Liver (tissue), 9 donors: ENCODE results near the gene TSPAN15. TPM values are rescaled to one million over a fixed set of nuclear protein-coding genes. Genes with fewer than 3 reads are reported as not detected.

Experiments used
- DNase-seq: peaks from one replicate; pipeline ENCODE4 v3.0.0-alpha.2; 2017; ENCODE audit warnings: low spot score
- H3K27ac ChIP-seq, 2 donors: one replicate each; pipeline ENCODE4 v1.7.0; 2013; ENCODE audit warnings: inconsistent platforms in 2 of 2, low read length in 2 of 2, control low read depth in 1 of 2, low read depth in 1 of 2, mild to moderate bottlenecking in 1 of 2
- H3K27me3 ChIP-seq, 4 donors: one replicate each; pipeline versions ENCODE4 v1.6.1 to v1.7.0; 2013; ENCODE audit warnings: low read length in 3 of 4, inconsistent platforms in 1 of 4, mild to moderate bottlenecking in 1 of 4, moderate library complexity in 1 of 4; ENCODE audit not compliant: control insufficient read depth in 4 of 4, insufficient read depth in 4 of 4
- H3K36me3 ChIP-seq, 4 donors: one replicate each; pipeline versions ENCODE4 v1.6.1 to v1.7.0; 2013; ENCODE audit warnings: low read length in 3 of 4, mild to moderate bottlenecking in 3 of 4, low read depth in 1 of 4, moderate library complexity in 1 of 4; ENCODE audit not compliant: control insufficient read depth in 4 of 4, insufficient read depth in 3 of 4
- H3K4me1 ChIP-seq, 4 donors: one replicate each; pipeline versions ENCODE4 v1.6.1 to v1.7.0; 2013; ENCODE audit warnings: low read length in 3 of 4, mild to moderate bottlenecking in 3 of 4, moderate library complexity in 1 of 4; ENCODE audit not compliant: control insufficient read depth in 4 of 4, insufficient read depth in 4 of 4
- H3K4me3 ChIP-seq, 3 donors: one replicate each; pipeline versions ENCODE4 v1.6.1 to v1.7.0; 2013; ENCODE audit warnings: low read length in 3 of 3, control low read depth in 1 of 3, low read depth in 1 of 3, mild to moderate bottlenecking in 1 of 3
- H3K9ac ChIP-seq, 2 donors: one replicate each; pipeline ENCODE4 v1.7.0; 2013; ENCODE audit warnings: low read length in 2 of 2, mild to moderate bottlenecking in 2 of 2, moderate library complexity in 2 of 2, control low read depth in 1 of 2, low read depth in 1 of 2
- H3K9me3 ChIP-seq, 4 donors: one replicate each; pipeline versions ENCODE4 v1.6.1 to v1.7.0; 2013; ENCODE audit warnings: low read length in 3 of 4; ENCODE audit not compliant: control insufficient read depth in 4 of 4
- ATF3 ChIP-seq: IDR thresholded peaks from 2 replicates; pipeline ENCODE4 v1.6.1; 2016; ENCODE audit warnings: antibody characterized with exemption
- CTCF ChIP-seq: fragments of 150-350 bp; IDR thresholded peaks from 2 replicates; pipeline ENCODE4 v1.5.1; 2017; ENCODE audit warnings: improper control_type of control experiment, low read depth, low read length; ENCODE audit not compliant: missing input control
- FOXA2 ChIP-seq: IDR thresholded peaks from 2 replicates; pipeline ENCODE4 v1.6.1; 2016; ENCODE audit warnings: antibody characterized with exemption
- GABPA ChIP-seq, 2 donors: IDR thresholded peaks in 1 of 2; conservative IDR thresholded peaks in 1 of 2; 2 replicates each; pipeline ENCODE4 v1.6.1; 2016; ENCODE audit warnings: antibody characterized with exemption in 2 of 2, mild to moderate bottlenecking in 1 of 2, moderate library complexity in 1 of 2
- JUND ChIP-seq, 2 donors: IDR thresholded peaks; 2 replicates each; pipeline ENCODE4 v1.6.1; 2016; ENCODE audit warnings: antibody characterized with exemption in 2 of 2
- MAX ChIP-seq: IDR thresholded peaks from 2 replicates; pipeline ENCODE4 v1.6.1; 2016; ENCODE audit warnings: antibody characterized with exemption
- NR2F2 ChIP-seq: IDR thresholded peaks from 2 replicates; pipeline ENCODE4 v1.6.1; 2016; ENCODE audit warnings: antibody characterized with exemption
- RAD21 ChIP-seq, 2 donors: IDR thresholded peaks; 2 replicates each; pipeline ENCODE4 v1.6.1; 2016; ENCODE audit warnings: antibody characterized with exemption in 2 of 2, mild to moderate bottlenecking in 2 of 2
- REST ChIP-seq: IDR thresholded peaks from 2 replicates; pipeline ENCODE4 v1.6.1; 2016; ENCODE audit warnings: antibody characterized with exemption, mild to moderate bottlenecking
- RXRA ChIP-seq, 2 donors: IDR thresholded peaks; 2 replicates each; pipeline ENCODE4 v1.6.1; 2017 to 2018; ENCODE audit warnings: antibody characterized with exemption in 2 of 2, mild to moderate bottlenecking in 1 of 2
- SP1 ChIP-seq: IDR thresholded peaks from 2 replicates; pipeline ENCODE4 v1.6.1; 2018; ENCODE audit warnings: antibody characterized with exemption, mild to moderate bottlenecking
- TAF1 ChIP-seq: conservative IDR thresholded peaks from 2 replicates; pipeline ENCODE4 v1.6.1; 2016; ENCODE audit warnings: antibody characterized with exemption, mild to moderate bottlenecking
- ZBTB33 ChIP-seq: IDR thresholded peaks from 2 replicates; pipeline ENCODE4 v1.6.1; 2016; ENCODE audit warnings: antibody characterized with exemption
- WGBS: extraction: QIAGEN DNeasy Blood & Tissue Kit; methylation state at CpG from one replicate; pipeline ENCODE4 v1.1.7; 2013; 5-methylcytosine and 5-hydroxymethylcytosine counted together
- polyA plus RNA-seq, 2 donors: library from polyadenylated mRNA; stranded (reverse) in 1 of 2; unstranded in 1 of 2; fragments of 200-250 nt in 1 of 2; fragments of >200 nt in 1 of 2; fragmentation: Nextera tagmentation in 1 of 2; extraction: Ambion mirVana in 1 of 2; gene quantifications; one replicate each; pipeline versions ENCODE4 v1.2.1 to v1.2.3, GENCODE V29; 2013 to 2015
- total RNA-seq, 2 donors: library from RNA; depleted of rRNA; stranded (reverse); fragments of >200 nt; gene quantifications; one replicate each; pipeline ENCODE4 v1.2.3, GENCODE V29; 2014
- donor health status: healthy.
- donor health status: healthy.
- donor health status: healthy.
- donor health status: healthy.
- donor health status: healthy.

Gene TSPAN15
- total and polyA plus RNA-seq, 4 donors = 2.0 to 4.3 (median 3.3) TPM

- Histone ChIP-seq H3K4me1 (no peaks in the 10 kb centered on the region), H3K27me3 (no peaks in the 10 kb centered on the region), H3K4me3 (no peak overlapping the region), H3K9me3 (no peaks in the 10 kb centered on the region), H3K36me3 (no peaks in the 10 kb centered on the region), H3K9ac (no peak overlapping the region), H3K27ac (no peak overlapping the region)
- 80% methylated on average over 5 of the region's 5 CpGs for WGBS
- DNase-seq = no peak
- TF ChIP-seq ZBTB33 = no peak
- TF ChIP-seq NR2F2 = no peak
Measured at GRCh38 chr10:69468751-69469089, 17.5 kb downstream of the TSPAN15 start.

- 83% methylated on average over 1 of the region's 1 CpG for WGBS
Measured at GRCh38 chr10:69469976-69470375, 18.7 kb downstream of the TSPAN15 start.

GRCh38 chr10:69470463-69471384, 19.5 kb downstream of the TSPAN15 start:
- 74% methylated on average over 8 of the region's 8 CpGs for WGBS
- Histone ChIP-seq H3K9me3 (no peaks in the 10 kb centered on the region), H3K4me1 (no peaks in the 10 kb centered on the region), H3K27me3 (no peaks in the 10 kb centered on the region), H3K9ac (no peak overlapping the region), H3K27ac (no peak overlapping the region), H3K4me3 (no peak overlapping the region), H3K36me3 (no peaks in the 10 kb centered on the region)
- TF ChIP-seq REST = no peak
- TF ChIP-seq CTCF = no peak
- no peak for TF ChIP-seq FOXA2
- no peak for TF ChIP-seq RXRA (IDR thresholded peaks at IDR 0.05)
- no peak for TF ChIP-seq RAD21 (IDR thresholded peaks at IDR 0.05)
- TF ChIP-seq NR2F2 = no peak
- TF ChIP-seq ATF3 = no peak
- TF ChIP-seq MAX = no peak
- TF ChIP-seq SP1 = no peak
- TF ChIP-seq TAF1 = no peak
- TF ChIP-seq ZBTB33 = no peak
- TF ChIP-seq GABPA (IDR thresholded peaks at IDR 0.05 in 1 of 2, conservative IDR thresholded peaks at IDR 0.05 in 1 of 2) = no peak
- no peak for TF ChIP-seq JUND (IDR thresholded peaks at IDR 0.05)
- DNase-seq = no peak

More at GRCh38 chr10:69469976-69470375, 18.7 kb downstream of the TSPAN15 start:
- TF ChIP-seq FOXA2 = no peak
- no peak for DNase-seq
- Histone ChIP-seq H3K9me3 (no peaks in the 10 kb centered on the region), H3K9ac (no peak overlapping the region), H3K27me3 (no peaks in the 10 kb centered on the region), H3K36me3 (no peaks in the 10 kb centered on the region), H3K27ac (no peak overlapping the region), H3K4me3 (no peak overlapping the region), H3K4me1 (no peaks in the 10 kb centered on the region)
